Liver (tissue), 3 donors: Measurements from ENCODE around the gene CTAG1B.

Experiments
- EGR1 ChIP-seq, 2 donors: IDR thresholded peaks; 2 replicates each; pipeline ENCODE4 v1.6.1; 2016 to 2018; ENCODE audit warnings: antibody characterized with exemption in 2 of 2, low read depth in 2 of 2
- HNF4G ChIP-seq: IDR thresholded peaks from 2 replicates; pipeline ENCODE4 v1.6.1; 2016; ENCODE audit warnings: antibody characterized with exemption
- RAD21 ChIP-seq, 2 donors: IDR thresholded peaks; 2 replicates each; pipeline ENCODE4 v1.6.1; 2016; ENCODE audit warnings: antibody characterized with exemption in 2 of 2, mild to moderate bottlenecking in 2 of 2
- SP1 ChIP-seq: IDR thresholded peaks from 2 replicates; pipeline ENCODE4 v1.6.1; 2018; ENCODE audit warnings: antibody characterized with exemption, mild to moderate bottlenecking
- TAF1 ChIP-seq: conservative IDR thresholded peaks from 2 replicates; pipeline ENCODE4 v1.6.1; 2016; ENCODE audit warnings: antibody characterized with exemption, mild to moderate bottlenecking
- TF ChIP-seq, protein P1 (sequence below): fragments of 150-350 bp; IDR thresholded peaks from 2 replicates; pipeline ENCODE4 v1.5.1; 2017; ENCODE audit warnings: improper control_type of control experiment, low read depth, low read length; ENCODE audit not compliant: missing input control
- TF ChIP-seq, protein P2 (sequence below): IDR thresholded peaks from 2 replicates; pipeline ENCODE4 v1.6.1; 2016; ENCODE audit warnings: antibody characterized with exemption, mild to moderate bottlenecking
- donor health status: healthy.
- donor health status: healthy.

DNA sequence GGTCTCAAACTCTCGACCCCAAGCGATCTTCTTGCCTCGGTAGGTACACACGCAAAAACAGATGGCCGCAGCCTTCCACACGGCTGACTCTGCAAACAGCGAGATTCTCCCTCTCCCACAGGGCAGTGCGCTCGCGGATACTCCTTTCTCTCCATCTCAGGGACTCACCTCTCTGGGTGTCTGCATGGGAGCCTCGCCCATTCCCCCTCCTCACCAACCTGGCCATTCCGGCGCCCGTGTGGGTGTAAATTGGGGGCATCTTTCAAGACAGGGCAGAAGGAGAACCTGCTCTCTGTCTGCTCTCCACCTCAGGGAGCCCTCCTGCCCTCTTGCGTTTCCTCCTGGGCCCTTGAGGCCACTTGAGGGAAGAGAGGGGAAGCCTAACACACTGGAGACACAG lies 29.8 kb upstream of the CTAG1B start:
- TF ChIP-seq, protein P1, sequence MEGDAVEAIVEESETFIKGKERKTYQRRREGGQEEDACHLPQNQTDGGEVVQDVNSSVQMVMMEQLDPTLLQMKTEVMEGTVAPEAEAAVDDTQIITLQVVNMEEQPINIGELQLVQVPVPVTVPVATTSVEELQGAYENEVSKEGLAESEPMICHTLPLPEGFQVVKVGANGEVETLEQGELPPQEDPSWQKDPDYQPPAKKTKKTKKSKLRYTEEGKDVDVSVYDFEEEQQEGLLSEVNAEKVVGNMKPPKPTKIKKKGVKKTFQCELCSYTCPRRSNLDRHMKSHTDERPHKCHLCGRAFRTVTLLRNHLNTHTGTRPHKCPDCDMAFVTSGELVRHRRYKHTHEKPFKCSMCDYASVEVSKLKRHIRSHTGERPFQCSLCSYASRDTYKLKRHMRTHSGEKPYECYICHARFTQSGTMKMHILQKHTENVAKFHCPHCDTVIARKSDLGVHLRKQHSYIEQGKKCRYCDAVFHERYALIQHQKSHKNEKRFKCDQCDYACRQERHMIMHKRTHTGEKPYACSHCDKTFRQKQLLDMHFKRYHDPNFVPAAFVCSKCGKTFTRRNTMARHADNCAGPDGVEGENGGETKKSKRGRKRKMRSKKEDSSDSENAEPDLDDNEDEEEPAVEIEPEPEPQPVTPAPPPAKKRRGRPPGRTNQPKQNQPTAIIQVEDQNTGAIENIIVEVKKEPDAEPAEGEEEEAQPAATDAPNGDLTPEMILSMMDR, result no peak
- TF ChIP-seq, protein P2, sequence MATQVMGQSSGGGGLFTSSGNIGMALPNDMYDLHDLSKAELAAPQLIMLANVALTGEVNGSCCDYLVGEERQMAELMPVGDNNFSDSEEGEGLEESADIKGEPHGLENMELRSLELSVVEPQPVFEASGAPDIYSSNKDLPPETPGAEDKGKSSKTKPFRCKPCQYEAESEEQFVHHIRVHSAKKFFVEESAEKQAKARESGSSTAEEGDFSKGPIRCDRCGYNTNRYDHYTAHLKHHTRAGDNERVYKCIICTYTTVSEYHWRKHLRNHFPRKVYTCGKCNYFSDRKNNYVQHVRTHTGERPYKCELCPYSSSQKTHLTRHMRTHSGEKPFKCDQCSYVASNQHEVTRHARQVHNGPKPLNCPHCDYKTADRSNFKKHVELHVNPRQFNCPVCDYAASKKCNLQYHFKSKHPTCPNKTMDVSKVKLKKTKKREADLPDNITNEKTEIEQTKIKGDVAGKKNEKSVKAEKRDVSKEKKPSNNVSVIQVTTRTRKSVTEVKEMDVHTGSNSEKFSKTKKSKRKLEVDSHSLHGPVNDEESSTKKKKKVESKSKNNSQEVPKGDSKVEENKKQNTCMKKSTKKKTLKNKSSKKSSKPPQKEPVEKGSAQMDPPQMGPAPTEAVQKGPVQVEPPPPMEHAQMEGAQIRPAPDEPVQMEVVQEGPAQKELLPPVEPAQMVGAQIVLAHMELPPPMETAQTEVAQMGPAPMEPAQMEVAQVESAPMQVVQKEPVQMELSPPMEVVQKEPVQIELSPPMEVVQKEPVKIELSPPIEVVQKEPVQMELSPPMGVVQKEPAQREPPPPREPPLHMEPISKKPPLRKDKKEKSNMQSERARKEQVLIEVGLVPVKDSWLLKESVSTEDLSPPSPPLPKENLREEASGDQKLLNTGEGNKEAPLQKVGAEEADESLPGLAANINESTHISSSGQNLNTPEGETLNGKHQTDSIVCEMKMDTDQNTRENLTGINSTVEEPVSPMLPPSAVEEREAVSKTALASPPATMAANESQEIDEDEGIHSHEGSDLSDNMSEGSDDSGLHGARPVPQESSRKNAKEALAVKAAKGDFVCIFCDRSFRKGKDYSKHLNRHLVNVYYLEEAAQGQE, result no peak
- TF ChIP-seq SP1 (no peak), HNF4G (no peak), RAD21 (IDR thresholded peaks at IDR 0.05) (no peak), TAF1 (no peak), EGR1 (IDR thresholded peaks at IDR 0.05; ENCODE audit: low read depth in 2 of 2) (no peak)
